WI38 (cell line): ENCODE measurements around the gene NPHP4.

Source experiments
- H3K4me3 ChIP-seq: 2 replicates; pipeline ENCODE4 v1.5.1; 2011; ENCODE audit warnings: low read depth, mild to moderate bottlenecking, control low read depth, low read length
- CTCF ChIP-seq: IDR thresholded peaks from 2 replicates; pipeline ENCODE4 v1.5.1; 2012; ENCODE audit warnings: low read depth, mild to moderate bottlenecking, control low read depth, low read length

The NPHP4 gene

DNA sequence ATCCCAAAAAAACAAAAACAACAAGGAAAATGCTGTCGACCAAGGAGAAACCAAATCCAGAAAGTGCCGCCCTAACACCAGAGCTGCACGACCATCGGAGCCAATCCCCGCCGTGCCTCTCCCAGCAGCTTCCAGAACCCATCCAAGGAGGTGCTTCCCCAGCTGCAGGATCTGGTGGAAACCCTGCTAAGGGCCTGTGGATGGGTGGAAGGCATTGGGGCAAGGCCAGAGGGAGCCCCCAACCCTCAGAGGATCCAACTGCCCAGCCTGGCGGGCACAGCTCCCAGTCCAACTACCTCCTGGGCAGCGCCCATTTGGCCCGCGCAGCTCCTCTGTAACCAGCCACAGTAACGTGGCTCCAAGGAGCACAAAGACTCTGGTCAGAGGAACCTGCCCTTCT lies 81.6 kb downstream of the NPHP4 start:
- TF ChIP-seq CTCF = no peak
- no peak overlapping the region for H3K4me3 ChIP-seq

DNA sequence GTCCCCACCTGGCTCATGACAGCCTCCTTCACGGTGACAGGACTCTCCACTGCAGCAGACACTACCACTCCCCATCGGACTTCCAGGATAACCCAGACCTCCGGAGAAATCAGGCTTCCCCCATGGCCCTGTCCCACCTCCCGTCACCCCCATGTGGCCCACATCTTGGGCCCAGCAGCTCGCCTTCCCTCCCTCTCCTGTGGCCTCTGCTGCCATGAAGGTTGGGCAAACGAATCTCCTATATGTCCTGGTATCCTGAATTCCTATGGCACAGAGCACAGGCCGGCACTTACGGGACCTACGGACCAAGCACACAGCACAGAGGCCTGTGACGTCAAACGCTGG lies 82.0 kb downstream of the NPHP4 start:
- TF ChIP-seq CTCF = no peak
- H3K4me3 ChIP-seq = no peak overlapping the region

DNA sequence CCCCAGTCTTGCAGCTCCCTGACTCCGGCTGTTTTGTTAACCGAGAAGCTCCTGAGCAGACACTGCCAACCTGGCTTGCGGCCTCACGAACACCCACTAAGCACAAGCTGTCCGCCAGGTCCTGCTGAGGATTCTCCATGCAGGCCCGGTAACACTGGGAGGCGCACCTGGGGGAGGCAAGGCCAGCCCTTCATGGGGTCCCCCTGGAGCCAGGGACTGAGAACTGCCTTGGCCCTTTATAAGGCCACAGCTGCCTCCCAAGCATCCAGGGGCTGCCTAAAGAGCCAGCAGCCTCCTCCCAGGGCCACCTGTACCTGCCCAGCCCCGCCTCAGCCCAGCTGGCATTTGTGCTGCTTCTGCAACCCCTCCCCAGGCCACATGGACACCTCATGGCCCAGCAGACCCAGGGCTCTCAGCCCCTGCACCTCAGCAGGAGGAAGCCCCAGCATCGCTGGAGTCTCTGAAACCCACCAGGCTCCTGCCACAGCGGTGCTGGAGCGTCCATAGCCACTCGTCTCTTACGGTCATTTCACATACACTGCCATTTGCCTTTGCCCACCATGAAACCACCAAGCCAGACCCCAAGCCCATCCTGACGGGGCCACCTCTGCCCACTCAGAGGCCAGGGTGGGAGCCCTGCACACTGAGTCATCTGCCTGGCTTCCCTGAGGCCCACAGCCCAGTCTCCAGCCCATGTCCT lies 82.5 kb downstream of the NPHP4 start:
- no peak overlapping the region for H3K4me3 ChIP-seq
- no peak for TF ChIP-seq CTCF

DNA sequence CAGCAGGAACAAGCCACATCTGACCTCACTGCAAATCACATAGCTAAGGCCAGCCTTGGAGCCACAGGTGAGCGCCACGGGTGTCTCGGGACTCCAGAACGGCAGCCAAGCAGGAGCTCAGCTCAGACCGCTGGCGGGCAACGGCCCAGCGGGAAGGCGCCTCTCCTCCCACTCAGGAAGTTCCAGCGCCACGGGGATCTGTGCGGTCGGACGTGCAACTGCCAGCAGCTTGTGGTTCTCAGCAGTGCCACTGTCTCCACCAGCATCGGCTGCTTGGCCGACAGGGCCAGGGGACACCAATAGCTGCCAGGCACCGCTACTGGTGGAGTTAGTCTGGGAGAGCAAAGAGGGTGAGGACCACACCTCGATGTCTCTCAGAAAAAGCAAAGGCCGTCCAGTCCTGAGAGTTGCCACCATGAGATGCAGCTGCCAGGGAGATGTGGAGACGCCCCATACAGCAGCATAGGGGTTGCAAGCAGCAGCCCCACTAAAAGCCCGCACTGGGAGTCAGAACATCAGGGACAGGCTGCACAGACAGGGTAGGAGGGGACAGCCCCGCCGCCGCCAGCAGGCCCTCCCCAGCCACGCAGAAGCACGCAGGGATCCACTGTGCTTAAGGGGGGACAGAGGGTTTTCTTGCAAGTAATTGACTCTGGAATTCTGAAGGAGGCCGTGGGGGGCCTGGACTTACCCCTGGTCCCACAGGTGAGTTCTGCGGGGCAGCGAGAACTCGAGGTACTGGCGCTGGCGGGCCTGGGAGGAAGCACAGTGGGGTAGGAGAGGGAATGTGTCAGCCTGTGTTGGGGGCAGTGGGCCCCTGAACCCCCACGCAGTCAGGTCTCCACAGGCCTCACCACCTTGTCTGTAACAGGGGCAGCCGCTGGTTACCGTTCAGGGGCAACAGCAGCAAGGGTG lies 83.5 kb downstream of the NPHP4 start:
- H3K4me3 ChIP-seq = no peak overlapping the region
- no peak for TF ChIP-seq CTCF

DNA sequence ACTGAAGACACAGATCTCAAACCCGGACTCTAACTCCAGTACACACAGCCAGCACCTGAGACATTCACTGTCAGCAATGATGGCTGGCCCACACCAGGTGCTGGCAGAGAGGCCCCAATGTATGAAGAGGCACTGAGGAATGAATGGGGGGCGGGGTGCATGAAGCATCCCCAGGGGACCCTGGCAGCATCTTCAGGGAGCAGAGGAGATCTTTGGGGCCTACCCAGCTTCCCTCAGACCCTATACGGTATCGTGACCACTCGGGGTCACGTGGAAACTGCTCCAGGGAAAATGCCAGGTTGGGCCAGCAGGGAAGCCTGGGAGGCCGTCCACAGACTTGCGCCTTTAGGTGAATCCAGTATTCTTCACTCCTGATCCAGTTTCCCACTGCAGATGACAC lies 84.3 kb downstream of the NPHP4 start:
- TF ChIP-seq CTCF = no peak
- H3K4me3 ChIP-seq = no peak overlapping the region

DNA sequence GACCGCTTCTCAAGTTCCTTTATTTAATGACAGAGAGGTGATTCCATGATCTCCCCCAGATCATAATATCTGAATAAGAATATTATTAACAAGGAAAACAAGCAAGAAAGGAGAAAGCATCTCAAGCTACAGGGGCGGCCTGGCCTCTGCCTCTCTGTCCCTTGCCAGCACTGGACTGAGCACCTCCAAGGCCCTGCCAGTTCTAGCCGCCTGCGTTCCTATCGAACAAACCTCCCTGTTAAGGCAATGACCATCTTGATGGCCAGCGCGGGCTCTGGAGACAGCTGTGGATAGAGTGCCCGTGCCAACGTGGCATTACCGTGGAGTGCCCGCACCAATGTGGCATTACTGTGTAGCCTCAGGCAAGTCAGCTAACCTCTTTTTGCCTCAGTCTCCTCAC lies 84.8 kb downstream of the NPHP4 start:
- TF ChIP-seq CTCF = no peak
- H3K4me3 ChIP-seq = no peak overlapping the region

GRCh38 chr1:5906966-5907365 lies 85.3 kb downstream of the NPHP4 start:
- H3K4me3 ChIP-seq = no peak overlapping the region
- no peak for TF ChIP-seq CTCF
